HG03432 (cell line): ENCODE measurements around the gene SLC4A11.

Source experiments
- ATAC-seq: cut with Tn5 transposase; IDR thresholded peaks from one replicate; pipeline ENCODE4 v1.9.1; 2021; ENCODE audit warnings: mild to moderate bottlenecking, moderate library complexity; ENCODE audit not compliant: unreplicated experiment

Gene SLC4A11

DNA sequence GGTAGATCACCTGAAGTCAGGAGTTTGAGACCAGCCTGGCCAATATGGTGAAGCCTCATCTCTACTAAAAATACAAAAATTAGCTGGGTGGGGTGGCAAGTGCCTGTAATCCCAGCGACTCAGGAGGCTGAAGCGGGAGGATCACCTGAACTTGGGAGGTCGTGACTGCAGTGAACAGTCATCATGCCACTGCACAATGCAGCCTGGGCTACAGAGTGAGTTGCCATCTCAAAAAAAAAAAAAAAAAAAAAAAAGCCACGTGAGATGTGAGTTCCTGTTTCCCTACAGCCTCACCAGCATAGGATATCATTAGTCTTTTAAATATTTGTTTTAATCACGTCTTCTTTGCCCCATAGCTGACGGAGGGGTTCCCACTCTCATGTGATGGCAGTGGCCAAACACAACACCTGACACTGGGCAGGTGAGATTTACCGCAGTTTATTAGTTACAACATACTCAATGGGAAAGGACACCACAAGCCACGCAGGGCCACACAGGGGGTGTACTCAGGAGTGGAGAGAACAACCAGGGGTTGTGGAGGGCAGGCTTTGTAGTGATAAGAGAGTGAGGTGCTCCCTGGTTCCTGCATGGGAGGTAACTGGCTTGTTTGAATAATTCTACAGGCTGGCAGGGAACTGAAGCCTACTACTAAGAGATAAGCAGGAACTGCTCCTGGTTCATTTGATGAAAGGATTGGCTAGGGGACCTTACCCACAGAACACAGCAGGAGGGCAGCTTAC lies 61.1 kb downstream of the SLC4A11 start:
- ATAC-seq: no peak
